PC-3 (cell line): ENCODE measurements around the gene LPIN2. TPM values are rescaled to one million over a fixed set of nuclear protein-coding genes. Genes with fewer than 3 reads are reported as not detected.

Source experiments
- ATAC-seq: fragments of 200-7000 bp; cut with Tn5 transposase; 2 replicates; pipeline ENCODE4 v1.9.1; 2020; ENCODE audit warnings: mild to moderate bottlenecking, moderate library complexity
- BruUV-seq: library from RNA; stranded (reverse); fragments of 400-500 nt; replicated peaks from 2 replicates; lab custom pipeline; 2021; lab: Mats Ljungman, UMichigan
- CTCF ChIA-PET: fragments of 300-600 bp; sonication (Branson Sonifier 250); formaldehyde crosslinking; loops from one replicate; lab custom pipeline; 2022; ENCODE audit warnings: antibody characterized with exemption; lab: Charles Lee
- POLR2A ChIA-PET: fragments of 300-600 bp; sonication (Branson Sonifier 250); formaldehyde crosslinking; loops from one replicate; lab custom pipeline; 2022; ENCODE audit warnings: antibody characterized with exemption; ENCODE audit not compliant: unreplicated experiment; lab: Charles Lee
- DNase-seq: peaks from one replicate; pipeline ENCODE4 v3.0.0-alpha.2; 2015
- H2AFZ ChIP-seq: fragments of 300-600 bp; sonication (generic); 2 replicates; pipeline ENCODE4 v1.6.0; 2016; ENCODE audit warnings: antibody characterized with exemption, low read length
- H3F3A ChIP-seq: fragments of 300-600 bp; sonication (generic); one replicate; pipeline ENCODE4 v1.6.0; 2017; ENCODE audit warnings: antibody characterized with exemption, low read length, control low read depth, mild to moderate bottlenecking; ENCODE audit not compliant: unreplicated experiment
- H3K27ac ChIP-seq: fragments of 300-600 bp; sonication (generic); 2 replicates; pipeline ENCODE4 v1.5.1; 2016; ENCODE audit warnings: mild to moderate bottlenecking, low read length
- H3K27me3 ChIP-seq: fragments of 300-600 bp; sonication (generic); 2 replicates; pipeline ENCODE4 v1.6.1; 2016; ENCODE audit warnings: low read length, mixed read lengths
- H3K36me3 ChIP-seq: fragments of 300-600 bp; sonication (generic); 2 replicates; pipeline ENCODE4 v1.6.1; 2016; ENCODE audit warnings: low read depth, mixed run types, low read length, mixed read lengths
- H3K4me1 ChIP-seq: fragments of 300-600 bp; sonication (generic); 2 replicates; pipeline ENCODE4 v1.5.1; 2016; ENCODE audit warnings: low read length; ENCODE audit not compliant: insufficient read depth
- H3K4me2 ChIP-seq: fragments of 300-600 bp; sonication (generic); 2 replicates; pipeline ENCODE4 v1.6.0; 2016; ENCODE audit warnings: low read length
- H3K4me3 ChIP-seq: fragments of 300-600 bp; sonication (generic); 2 replicates; pipeline ENCODE4 v1.5.1; 2016; ENCODE audit warnings: mild to moderate bottlenecking, low read length, mixed read lengths
- H3K79me2 ChIP-seq: fragments of 300-600 bp; sonication (generic); 2 replicates; pipeline ENCODE4 v1.6.1; 2017; ENCODE audit warnings: low read length, mixed read lengths
- H3K9ac ChIP-seq: fragments of 300-600 bp; sonication (generic); 2 replicates; pipeline ENCODE4 v1.6.0; 2016; ENCODE audit warnings: mild to moderate bottlenecking, low read length
- H3K9me2 ChIP-seq: fragments of 300-600 bp; sonication (generic); replicated peaks from 2 replicates; pipeline ENCODE4 v1.6.1; 2016; ENCODE audit warnings: mixed run types, low read length, mixed read lengths
- H3K9me3 ChIP-seq: fragments of 300-600 bp; sonication (generic); 2 replicates; pipeline ENCODE4 v1.6.1; 2016; ENCODE audit warnings: low read length, mixed read lengths
- H4K20me1 ChIP-seq: fragments of 300-600 bp; sonication (generic); 2 replicates; pipeline ENCODE4 v1.6.1; 2016; ENCODE audit warnings: low read length, mixed read lengths
- CTCF ChIP-seq: fragments of 300-600 bp; sonication (generic); conservative IDR thresholded peaks from 2 replicates; pipeline ENCODE4 v1.5.1; 2017; ENCODE audit warnings: antibody characterized with exemption, low read depth, mild to moderate bottlenecking, low read length
- EZH2 ChIP-seq: fragments of 300-600 bp; sonication (generic); IDR thresholded peaks from one replicate; pipeline ENCODE4 v1.6.1; 2017; ENCODE audit warnings: antibody characterized with exemption, mild to moderate bottlenecking, low read length; ENCODE audit not compliant: unreplicated experiment
- EZH2phosphoT487 ChIP-seq: fragments of 300-600 bp; sonication (generic); IDR thresholded peaks from 2 replicates; pipeline ENCODE4 v1.6.1; 2018; ENCODE audit warnings: mild to moderate bottlenecking, antibody characterized with exemption, low read length, borderline replicate concordance
- intact Hi-C: fragments of 100-400 bp; cut with micrococcal nuclease; formaldehyde crosslinking; loops from 2 replicates; pipeline ENCODE4 v1.9.0; 2023
- total RNA-seq: library from RNA; depleted of rRNA; stranded (reverse); fragments of >200 nt; gene quantifications from 2 replicates; pipeline ENCODE4 v1.2.3, GENCODE V29; 2014

LPIN2 gene
- total RNA-seq, 1 experiment from 2014 or later = 9.8 TPM

- no peak for DNase-seq
- Histone ChIP-seq H3K27ac (no peak overlapping the region), H3K4me2 (no peak overlapping the region), H3K9me3 (no peaks in the 10 kb centered on the region), H4K20me1 (no peaks in the 10 kb centered on the region), H3K4me3 (no peak overlapping the region), H3K9ac (no peak overlapping the region), H3K27me3 (no peaks in the 10 kb centered on the region), H3K79me2 (peaks cover 6% of the 10 kb centered on the region), H3K9me2 (no peaks in the 10 kb centered on the region), H3K36me3 (no peaks in the 10 kb centered on the region), H3F3A (no peaks in the 10 kb centered on the region), H3K4me1 (no peaks in the 10 kb centered on the region), H2AFZ (no peak overlapping the region)
- ATAC-seq = no peak
- POLR2A ChIA-PET = no interaction called here
- CTCF ChIA-PET = no interaction called here
- TF ChIP-seq EZH2 (no peak), EZH2phosphoT487 (no peak), CTCF (no peak)
- BruUV-seq = no TSS peak
- intact Hi-C loops = no loop called here
These were observed 45.1 kb downstream of the LPIN2 start for GRCh38 chr18:2967820-2968219.

DNA sequence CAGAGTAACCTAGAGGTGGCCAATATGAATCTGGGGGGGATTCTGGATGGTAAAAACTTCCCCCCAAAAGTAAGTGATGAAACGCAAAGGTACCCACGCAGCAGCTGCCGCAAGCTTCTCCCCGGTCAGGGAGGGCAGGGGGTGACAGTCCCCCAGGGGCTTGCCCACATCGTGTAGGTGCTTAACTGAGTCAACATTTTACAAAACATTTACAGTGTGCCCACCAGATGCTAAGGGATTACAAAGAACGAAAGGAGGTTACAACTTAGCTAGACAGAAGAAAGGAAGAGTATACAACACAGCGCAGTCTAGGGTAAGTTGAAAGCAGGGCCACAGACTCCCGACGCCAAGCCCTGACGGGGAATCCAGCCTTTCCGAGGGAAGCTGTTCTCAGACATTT, 45.6 kb downstream of the LPIN2 start:
- Histone ChIP-seq H3K27ac (no peak overlapping the region), H3K79me2 (peaks cover 6% of the 10 kb centered on the region), H3K9me3 (no peaks in the 10 kb centered on the region), H3K36me3 (no peaks in the 10 kb centered on the region), H3F3A (no peaks in the 10 kb centered on the region), H3K9me2 (no peaks in the 10 kb centered on the region), H3K4me1 (no peaks in the 10 kb centered on the region), H3K9ac (no peak overlapping the region), H2AFZ (no peak overlapping the region), H4K20me1 (no peaks in the 10 kb centered on the region), H3K4me3 (no peak overlapping the region), H3K27me3 (no peaks in the 10 kb centered on the region), H3K4me2 (no peak overlapping the region)
- intact Hi-C loops = no loop called here
- ATAC-seq (no peak), DNase-seq (no peak)
- ChIA-PET POLR2A (no interaction called here), CTCF (interaction anchor here (0.6 kb wide), 1 partner anchor 19 kb away, joined by 3 read pairs; no protein-coding TSS in a partner anchor)
- BruUV-seq = no TSS peak
- TF ChIP-seq EZH2phosphoT487 (no peak), EZH2 (no peak), CTCF (no peak)

GRCh38 chr18:2966560-2966959, 46.4 kb downstream of the LPIN2 start:
- Histone ChIP-seq H3K4me3 (no peak overlapping the region), H4K20me1 (no peaks in the 10 kb centered on the region), H2AFZ (no peak overlapping the region), H3K36me3 (no peaks in the 10 kb centered on the region), H3K79me2 (peaks cover 6% of the 10 kb centered on the region), H3K27me3 (no peaks in the 10 kb centered on the region), H3F3A (no peaks in the 10 kb centered on the region), H3K9ac (no peak overlapping the region), H3K4me2 (no peak overlapping the region), H3K4me1 (no peaks in the 10 kb centered on the region), H3K9me2 (no peaks in the 10 kb centered on the region), H3K27ac (no peak overlapping the region), H3K9me3 (no peaks in the 10 kb centered on the region)
- no peak for ATAC-seq
- TF ChIP-seq EZH2phosphoT487 = no peak
- CTCF ChIA-PET = no interaction called here
- POLR2A ChIA-PET = no interaction called here
- no peak for DNase-seq
- intact Hi-C loops = no loop called here
- no TSS peak for BruUV-seq
